Measurements from ENCODE around the gene KCNIP1.
"Not testable (repeated sequence)": the region's sequence is repeated elsewhere in the genome, so short reads cannot be mapped to it uniquely, and the experiment has no call there.

The KCNIP1 gene

GRCh38 chr5:170538096-170538465, 34.3 kb downstream of the KCNIP1 start:
- DNase-seq = no peak

- no peak for DNase-seq
Measured at GRCh38 chr5:170538696-170539586, 35.1 kb downstream of the KCNIP1 start.

- no peak for DNase-seq
Measured at GRCh38 chr5:170540271-170540670, 36.5 kb downstream of the KCNIP1 start.

- DNase-seq = no peak
Measured at GRCh38 chr5:170541146-170541769, 37.4 kb downstream of the KCNIP1 start.

GRCh38 chr5:170542691-170543293, 39.0 kb downstream of the KCNIP1 start:
- DNase-seq = no peak

- no peak for DNase-seq
Measured at GRCh38 chr5:170545313-170545712, 41.5 kb downstream of the KCNIP1 start.

GRCh38 chr5:170545811-170546210, 42.0 kb downstream of the KCNIP1 start:
- no peak for DNase-seq

GRCh38 chr5:170546282-170546681, 42.5 kb downstream of the KCNIP1 start:
- DNase-seq = no peak

- DNase-seq = not testable (repeated sequence)
Measured at GRCh38 chr5:170550382-170550781, 46.6 kb downstream of the KCNIP1 start.

- DNase-seq = no peak
Measured at GRCh38 chr5:170551076-170551475, 47.3 kb downstream of the KCNIP1 start.

- DNase-seq = no peak
Measured at GRCh38 chr5:170551622-170552021, 47.8 kb downstream of the KCNIP1 start.

- DNase-seq = no peak
Measured at GRCh38 chr5:170552621-170553115, 48.8 kb downstream of the KCNIP1 start.

- DNase-seq = no peak
Measured at GRCh38 chr5:170553218-170553617, 49.4 kb downstream of the KCNIP1 start.

- DNase-seq = no peak
Measured at GRCh38 chr5:170554521-170555267, 50.9 kb downstream of the KCNIP1 start.

GRCh38 chr5:170557314-170557713, 53.5 kb downstream of the KCNIP1 start:
- DNase-seq = no peak

- DNase-seq = no peak
Measured at GRCh38 chr5:170559296-170559695, 55.5 kb downstream of the KCNIP1 start.

GRCh38 chr5:170560938-170561337, 57.1 kb downstream of the KCNIP1 start:
- DNase-seq = no peak

GRCh38 chr5:170562166-170562874, 58.5 kb downstream of the KCNIP1 start:
- no peak for DNase-seq

GRCh38 chr5:170562875-170563228, 59.0 kb downstream of the KCNIP1 start:
- DNase-seq = no peak

- no peak for DNase-seq
Measured at GRCh38 chr5:170563824-170564567, 60.2 kb downstream of the KCNIP1 start.

- DNase-seq = no peak
Measured at GRCh38 chr5:170565072-170565471, 61.3 kb downstream of the KCNIP1 start.

GRCh38 chr5:170569101-170569500, 65.3 kb downstream of the KCNIP1 start:
- DNase-seq = no peak

Measured in activated gamma-delta T cell (primary cell).